ENCODE data around the gene CFAP46.
"Not testable (repeated sequence)": the region's sequence is repeated elsewhere in the genome, so short reads cannot be mapped to it uniquely, and the experiment has no call there.

Gene CFAP46

DNA sequence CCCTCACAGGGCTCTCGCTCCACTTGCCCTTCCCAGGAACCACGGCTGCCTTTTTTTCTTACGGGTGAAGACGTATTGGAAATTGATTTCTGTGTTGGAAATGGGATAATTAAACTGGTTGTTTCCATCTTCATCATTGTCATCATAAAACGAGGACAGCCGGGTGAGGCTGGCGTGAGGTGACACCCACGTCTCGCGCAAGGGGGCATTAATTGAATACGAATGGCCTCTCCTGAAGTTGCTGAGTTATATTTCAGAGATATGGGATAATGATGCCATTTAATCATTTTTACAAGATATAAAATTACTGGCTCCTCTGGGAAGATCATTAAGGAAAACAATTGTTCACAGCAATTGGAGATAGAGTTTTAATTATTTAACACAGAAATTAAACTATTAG lies 138.1 kb downstream of the CFAP46 start:
- no peak overlapping the region for H3K4me3 ChIP-seq (ENCODE audit: low read depth, low read length)
- DNase-seq (ENCODE audit: low read depth), result no peak
- no peak for TF ChIP-seq CTCF (conservative IDR thresholded peaks at IDR 0.05; ENCODE audit: low read depth, low read length)

GRCh38 chr10:132803416-132804210 lies 138.8 kb downstream of the CFAP46 start:
- TF ChIP-seq CTCF (conservative IDR thresholded peaks at IDR 0.05; ENCODE audit: low read depth, low read length), result no peak
- DNase-seq (ENCODE audit: low read depth), result no peak
- H3K4me3 ChIP-seq (ENCODE audit: low read depth, low read length), result no peak overlapping the region

DNA sequence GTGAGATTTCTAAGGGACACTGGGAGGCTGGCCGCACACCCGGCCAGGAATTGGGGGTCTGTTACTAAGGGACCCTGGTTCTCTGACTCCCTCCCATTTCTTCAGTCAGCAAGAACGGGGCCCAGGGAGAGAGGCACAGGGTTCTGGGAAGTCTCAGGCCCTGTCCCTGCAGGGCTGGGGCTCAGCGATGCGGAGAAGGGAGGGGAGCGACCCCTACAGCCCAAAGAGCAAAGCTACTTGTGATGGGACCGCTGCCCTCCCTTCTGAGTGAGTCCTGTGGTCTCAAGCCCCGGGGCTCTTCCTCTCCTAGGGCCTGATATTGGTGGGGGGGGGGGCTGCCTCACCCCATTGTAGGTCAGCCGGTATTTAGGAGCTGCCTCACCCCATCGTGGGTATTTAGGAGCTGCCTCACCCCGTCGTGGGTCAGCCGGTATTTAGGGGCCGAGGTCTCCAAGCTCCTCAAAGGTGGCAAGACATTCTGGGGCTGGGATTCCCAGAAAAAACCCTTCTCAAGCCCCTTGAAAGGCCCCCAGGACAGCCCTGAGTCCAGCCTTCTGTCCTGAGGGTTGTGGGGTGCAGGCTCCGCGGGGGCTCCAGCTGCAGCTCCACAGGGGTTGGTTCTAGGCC lies 139.6 kb downstream of the CFAP46 start:
- DNase-seq (ENCODE audit: low read depth), result no peak
- TF ChIP-seq CTCF (conservative IDR thresholded peaks at IDR 0.05; ENCODE audit: low read depth, low read length), result no peak
- no peak overlapping the region for H3K4me3 ChIP-seq (ENCODE audit: low read depth, low read length)

DNA sequence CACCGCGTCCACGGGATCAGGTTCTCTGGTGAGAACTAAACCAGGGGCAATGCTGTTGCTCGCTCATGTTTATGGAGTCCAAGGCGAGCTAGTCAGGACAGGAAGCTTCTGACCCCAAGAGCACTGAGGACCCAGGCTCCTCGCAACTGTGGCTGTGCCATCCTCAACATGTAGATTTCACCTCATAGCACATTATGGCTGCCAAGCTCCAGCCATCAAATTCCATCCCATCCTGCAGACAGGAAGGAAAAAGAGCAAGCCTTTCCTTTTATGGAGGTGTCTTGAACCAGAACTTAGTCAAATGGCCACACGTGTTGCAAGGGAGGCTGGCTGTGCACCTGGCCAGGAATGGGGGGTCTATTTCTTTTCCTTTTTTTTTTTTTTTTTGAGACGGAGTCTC lies 140.3 kb downstream of the CFAP46 start:
- TF ChIP-seq CTCF (conservative IDR thresholded peaks at IDR 0.05; ENCODE audit: low read depth, low read length), result no peak
- DNase-seq (ENCODE audit: low read depth), result no peak
- H3K4me3 ChIP-seq (ENCODE audit: low read depth, low read length), result no peak overlapping the region

DNA sequence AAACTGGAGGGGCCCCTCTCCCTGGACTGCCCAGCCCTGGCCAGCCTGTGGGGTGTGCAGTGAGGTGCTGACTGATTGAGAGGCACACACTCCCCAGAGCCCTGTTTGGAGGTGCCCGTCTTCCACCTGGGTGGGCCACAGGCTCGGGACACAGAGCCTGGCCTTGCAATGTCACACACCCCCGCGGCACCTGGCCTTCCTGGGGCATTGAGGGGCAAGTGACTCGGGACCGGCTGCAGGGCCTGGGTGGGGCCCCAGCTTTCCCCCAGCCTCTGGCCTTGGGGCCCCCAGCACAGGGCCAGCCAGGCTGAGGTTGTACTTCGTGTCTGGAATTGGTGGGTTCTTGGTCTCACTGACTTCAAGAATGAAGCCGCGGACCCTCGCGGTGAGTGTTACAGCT lies 142.5 kb downstream of the CFAP46 start:
- DNase-seq (ENCODE audit: low read depth), result no peak
- no peak for TF ChIP-seq CTCF (conservative IDR thresholded peaks at IDR 0.05; ENCODE audit: low read depth, low read length)
- H3K4me3 ChIP-seq (ENCODE audit: low read depth, low read length), result no peak overlapping the region

- TF ChIP-seq CTCF (conservative IDR thresholded peaks at IDR 0.05; ENCODE audit: low read depth, low read length), result no peak
- DNase-seq (ENCODE audit: low read depth), result no peak
- no peak overlapping the region for H3K4me3 ChIP-seq (ENCODE audit: low read depth, low read length)
Observed at GRCh38 chr10:132798876-132799275, 143.5 kb downstream of the CFAP46 start.

DNA sequence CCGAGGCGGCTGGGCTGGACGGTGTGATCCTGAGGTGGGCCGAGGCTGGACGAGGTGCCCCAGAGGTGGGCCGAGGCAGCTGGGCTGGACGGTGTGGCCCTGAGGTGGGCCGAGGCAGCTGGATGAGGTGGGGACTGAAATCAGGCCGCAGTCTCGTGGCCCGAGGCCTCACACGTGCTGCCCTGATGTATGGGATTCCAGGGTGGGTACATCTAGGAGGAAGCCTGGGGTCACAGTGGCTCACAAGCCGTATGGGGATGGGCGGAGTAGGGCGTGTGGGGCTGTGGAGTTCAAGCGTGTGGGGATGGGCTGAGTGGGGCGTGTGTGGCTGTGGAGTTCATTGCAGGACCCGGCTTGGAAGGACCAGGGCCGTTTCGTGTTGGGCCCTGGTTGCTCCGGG lies 144.0 kb downstream of the CFAP46 start:
- DNase-seq (ENCODE audit: low read depth), result no peak
- H3K4me3 ChIP-seq (ENCODE audit: low read depth, low read length), result no peak overlapping the region
- TF ChIP-seq CTCF (conservative IDR thresholded peaks at IDR 0.05; ENCODE audit: low read depth, low read length), result no peak

DNA sequence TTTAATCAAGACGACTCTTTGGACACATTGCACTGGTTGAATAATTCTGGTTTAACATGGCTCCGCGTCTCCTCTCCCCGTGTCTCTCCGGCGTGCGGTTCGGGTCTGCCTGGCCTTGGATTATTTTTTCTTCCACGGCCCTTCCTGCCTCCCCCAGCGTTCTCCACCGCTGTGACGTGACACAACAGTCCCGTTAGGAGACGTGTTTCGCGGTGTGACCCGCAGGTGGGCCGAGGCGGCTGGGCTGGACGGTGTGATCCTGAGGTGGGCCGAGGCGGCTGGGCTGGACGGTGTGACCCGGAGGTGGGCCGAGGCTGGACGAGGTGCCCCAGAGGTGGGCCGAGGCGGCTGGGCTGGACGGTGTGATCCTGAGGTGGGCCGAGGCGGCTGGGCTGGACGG lies 144.4 kb downstream of the CFAP46 start:
- H3K4me3 ChIP-seq (ENCODE audit: low read depth, low read length); DNase-seq (ENCODE audit: low read depth): not testable (repeated sequence)
